DMS 273 treated with DMSO at 0.1 percent for 48 hours (cell line): Measurements from ENCODE around the gene FCRL3.

Experiments
- DNase-seq: peaks from one replicate; lab custom pipeline; 2025; lab: John Stamatoyannopoulos, UW

The FCRL3 gene

DNA sequence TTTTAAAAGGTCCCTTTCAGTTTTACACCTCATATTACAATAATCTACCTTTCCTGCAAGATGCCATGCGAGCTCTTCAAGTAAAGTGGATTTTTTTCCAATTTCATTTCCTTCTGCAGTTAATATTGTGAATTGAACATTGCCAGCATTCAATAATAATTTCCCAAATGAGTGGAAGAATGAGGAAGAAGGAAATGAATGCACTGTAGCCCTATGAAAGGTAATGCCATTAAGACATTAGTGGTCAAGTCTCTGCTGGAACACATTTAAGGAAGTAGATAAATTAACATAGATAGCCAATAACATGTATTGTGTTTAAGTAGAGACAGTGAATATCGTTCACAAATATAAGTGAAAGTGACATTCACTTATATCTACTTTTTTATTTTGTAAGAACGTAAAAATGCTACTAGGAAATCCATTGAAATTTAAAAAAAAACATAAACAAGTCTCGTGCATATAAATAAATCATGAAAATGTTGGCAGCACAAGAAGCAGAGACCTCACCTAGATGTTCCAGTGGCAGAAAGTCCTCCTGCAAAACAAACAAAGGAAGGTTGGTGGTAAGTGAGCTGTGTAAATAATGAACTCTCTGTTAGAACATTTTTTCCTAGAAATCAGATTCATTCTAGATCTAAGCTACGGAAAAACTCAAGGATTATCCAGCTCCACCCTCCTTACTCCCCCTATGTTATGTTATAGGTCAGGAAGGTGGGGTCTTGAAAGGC, 17.7 kb downstream of the FCRL3 start:
- no peak for DNase-seq

DNA sequence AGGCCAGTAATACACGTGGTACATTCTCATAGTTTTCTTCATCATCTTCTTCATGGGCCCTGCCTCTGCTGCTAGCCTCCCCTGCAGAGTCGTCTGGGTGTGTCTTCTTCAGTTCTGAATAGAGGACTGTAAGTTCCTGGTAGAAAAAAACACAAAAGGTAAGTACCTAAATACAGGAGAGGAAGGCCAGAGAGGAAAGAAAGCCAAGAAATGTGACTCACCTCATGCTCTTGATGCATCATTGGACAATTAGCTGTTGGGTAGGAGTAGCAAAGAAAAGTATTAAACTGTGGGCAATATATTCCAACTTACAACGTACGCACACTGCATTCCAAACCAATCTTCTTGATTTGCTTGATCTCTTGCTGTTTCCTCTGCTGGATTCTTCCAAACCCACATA, 21.8 kb downstream of the FCRL3 start:
- no peak for DNase-seq

DNA sequence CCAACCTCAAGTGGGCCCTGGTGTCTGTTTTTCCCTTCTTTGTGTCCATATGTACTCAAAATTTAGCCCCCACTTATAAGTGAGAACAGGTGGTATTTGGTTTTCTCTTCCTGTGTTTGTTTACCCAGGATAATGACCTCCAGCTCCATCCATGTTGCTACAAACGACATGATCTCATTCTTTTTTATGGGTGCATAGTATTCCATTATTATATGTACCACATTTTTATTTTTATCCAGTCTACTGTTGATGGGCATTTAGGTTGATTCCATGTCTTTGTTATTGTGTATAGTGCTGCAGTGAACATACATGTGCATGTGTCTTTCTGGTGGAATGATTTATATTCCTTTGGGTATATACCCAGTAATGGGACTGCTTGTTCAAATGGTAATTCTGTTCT, 27.6 kb downstream of the FCRL3 start:
- DNase-seq: no peak

DNA sequence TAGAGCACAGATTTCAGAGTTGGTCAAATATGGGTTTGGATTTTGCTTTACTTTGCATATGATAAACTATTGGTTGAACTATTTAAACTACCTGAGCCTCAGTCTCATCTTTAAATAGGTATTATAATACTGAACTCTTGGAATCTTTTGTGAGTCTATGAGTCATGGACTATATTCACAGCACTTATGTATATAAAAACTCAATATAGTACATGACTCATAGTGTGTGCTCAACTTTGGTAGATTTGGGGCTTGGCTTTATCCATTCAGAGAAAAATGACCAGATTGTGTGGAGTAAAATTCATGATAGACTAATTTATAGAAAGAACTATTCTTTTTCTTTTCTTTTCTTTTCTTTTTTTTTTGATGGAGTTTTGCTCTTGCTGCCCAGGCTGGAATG, 28.7 kb downstream of the FCRL3 start:
- no peak for DNase-seq

DNA sequence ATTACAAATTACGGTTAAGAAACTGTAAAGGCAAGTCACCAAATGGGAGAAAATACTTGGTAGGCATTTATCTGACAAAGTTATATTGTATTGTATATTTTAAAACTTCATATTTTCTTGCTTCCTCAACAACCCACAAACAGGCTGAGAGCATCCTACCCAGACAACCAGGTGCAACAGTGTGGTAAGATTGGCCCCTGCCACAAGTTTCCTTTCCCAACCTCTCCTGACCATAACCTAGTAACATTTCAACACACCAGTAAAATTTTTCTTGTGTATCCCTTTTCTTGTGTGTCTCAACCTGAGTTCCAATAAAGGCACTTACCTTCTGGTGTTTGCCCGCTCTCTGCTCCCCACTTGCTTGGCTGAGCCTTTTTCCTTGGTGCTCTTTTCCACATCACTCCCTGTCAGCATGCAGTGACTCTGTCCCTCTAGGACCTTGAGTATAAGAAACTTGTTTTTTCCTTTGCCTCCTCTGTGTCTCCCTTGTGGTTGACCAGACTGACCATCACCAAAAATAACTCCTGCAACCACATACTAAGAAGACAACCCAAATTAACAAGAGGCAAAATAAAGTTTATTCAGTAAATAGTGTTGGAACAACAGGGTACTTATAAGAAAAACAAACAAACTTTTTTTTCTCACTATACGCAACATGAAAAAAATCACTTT, 40.9 kb downstream of the FCRL3 start:
- no peak for DNase-seq

DNA sequence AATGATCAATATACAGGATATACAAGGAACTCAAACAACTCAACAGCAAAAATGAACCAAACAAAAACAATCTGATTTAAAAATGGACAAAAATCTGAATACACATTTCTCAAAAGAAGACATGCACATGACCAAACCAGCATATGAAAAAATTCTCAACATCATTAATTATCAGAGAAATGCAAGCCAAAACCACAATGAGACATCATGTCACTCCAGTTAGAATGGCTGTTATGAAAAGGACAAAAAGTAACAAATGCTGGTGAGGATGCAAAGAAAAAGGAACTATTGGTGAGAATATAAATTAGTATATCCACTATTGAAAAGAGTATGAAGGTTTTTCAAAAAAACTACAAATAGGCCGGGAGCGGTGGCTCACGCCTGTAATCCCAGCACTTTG, 42.0 kb downstream of the FCRL3 start:
- no peak for DNase-seq

DNA sequence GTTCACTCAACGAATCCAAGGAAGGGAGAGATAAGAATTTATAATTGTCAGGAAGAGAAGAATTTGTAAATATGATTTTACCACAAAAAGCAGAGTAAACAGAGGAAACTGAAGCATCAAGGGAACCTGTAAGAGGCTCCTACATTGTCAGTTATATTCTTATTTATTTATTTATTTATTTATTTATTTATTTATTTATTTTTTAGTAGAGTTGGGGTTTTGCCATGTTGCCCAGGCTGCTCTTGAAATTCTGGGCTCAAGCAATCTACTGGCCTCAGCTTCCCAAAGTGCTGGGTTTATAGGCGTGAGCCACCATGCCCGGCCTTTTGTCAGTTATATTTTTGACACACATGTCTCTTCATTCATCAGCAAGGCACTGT, 47.1 kb downstream of the FCRL3 start:
- DNase-seq: no peak

DNA sequence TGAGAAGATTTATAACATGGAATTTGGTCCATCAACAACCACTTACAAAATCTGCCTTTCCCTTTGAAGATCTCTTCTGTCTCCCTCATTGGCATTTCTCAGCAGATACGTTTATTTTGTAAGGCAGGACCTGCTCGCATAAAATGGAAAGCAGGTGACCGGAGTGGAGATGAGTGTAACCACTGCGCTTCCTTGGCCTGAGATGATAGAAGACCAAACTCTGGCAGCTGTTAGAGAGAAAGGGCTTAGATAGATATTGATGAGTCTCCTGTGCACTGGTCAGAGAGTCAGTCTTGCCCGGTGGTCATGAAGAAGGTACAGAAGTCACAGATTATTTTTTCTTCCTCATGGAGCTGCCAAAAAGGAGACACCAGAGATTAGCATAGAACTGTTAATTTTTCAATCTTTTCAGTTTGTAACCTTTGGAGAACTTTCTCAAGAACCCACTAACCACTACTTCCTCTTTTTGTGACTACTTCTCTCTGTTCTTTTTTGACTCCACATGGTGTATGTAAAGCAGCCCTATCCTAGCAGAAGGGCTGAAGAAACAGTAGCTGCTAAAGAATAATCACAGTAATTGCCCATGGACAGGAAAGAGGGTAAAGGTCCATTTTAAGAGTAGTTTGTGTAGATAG, 47.6 kb downstream of the FCRL3 start:
- DNase-seq: no peak

DNA sequence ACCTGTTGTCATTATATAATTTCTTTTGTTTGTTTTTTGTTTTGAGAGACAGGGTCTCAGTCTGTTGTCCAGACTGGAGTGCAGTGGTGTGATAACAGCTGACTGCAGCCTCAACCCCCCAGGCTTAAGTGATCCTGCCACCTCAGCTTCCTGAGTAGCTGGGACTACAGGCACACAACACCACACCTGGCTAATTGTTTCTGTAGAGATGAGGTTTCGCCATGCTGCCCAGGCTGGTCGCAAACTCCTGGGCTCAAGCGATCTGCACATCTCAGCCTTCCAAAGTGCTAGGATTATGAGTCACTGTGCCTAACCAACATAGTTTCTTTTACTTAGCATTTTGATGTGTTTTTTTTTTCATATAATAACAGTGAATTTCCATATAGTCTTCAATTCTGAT, 52.3 kb downstream of the FCRL3 start:
- DNase-seq: no peak

DNA sequence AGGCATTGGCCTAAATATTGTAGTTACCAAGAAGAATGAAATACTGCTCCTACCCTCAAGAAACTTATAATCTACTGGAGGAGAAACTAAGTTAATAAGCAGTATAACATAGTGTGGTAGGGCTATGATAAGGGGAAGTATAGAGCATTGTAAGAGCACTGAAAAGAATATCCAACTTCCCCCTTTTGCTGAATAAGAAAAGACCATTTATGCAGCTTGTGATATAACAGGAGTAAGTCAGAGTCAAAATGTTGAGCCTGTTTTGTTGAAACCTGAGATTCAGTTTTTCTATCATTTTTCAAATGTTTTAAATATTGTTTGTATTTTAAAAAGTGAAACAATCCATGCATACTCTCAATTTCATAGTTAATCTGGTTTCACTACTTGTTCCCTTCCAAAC, 54.4 kb downstream of the FCRL3 start:
- DNase-seq: no peak

DNA sequence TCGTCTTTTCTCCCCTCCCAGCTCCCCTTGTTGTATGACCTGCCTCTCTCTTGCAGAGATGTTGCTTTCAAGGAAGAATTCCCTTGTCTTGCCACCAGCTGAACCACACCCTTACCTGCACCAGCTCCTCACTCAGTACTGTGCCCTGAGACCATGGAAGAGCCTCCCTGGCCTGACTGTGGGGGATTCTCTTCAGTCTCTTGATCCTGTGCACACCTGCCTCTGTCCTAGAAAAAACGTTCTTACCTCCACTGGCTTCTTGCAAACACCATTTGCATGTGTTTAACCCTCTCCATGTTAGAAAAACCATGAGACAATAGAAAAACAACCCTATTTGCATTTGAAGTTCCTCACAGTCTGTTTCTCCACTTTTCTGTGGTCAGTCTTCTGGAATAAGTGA, 59.4 kb downstream of the FCRL3 start:
- DNase-seq: no peak

DNA sequence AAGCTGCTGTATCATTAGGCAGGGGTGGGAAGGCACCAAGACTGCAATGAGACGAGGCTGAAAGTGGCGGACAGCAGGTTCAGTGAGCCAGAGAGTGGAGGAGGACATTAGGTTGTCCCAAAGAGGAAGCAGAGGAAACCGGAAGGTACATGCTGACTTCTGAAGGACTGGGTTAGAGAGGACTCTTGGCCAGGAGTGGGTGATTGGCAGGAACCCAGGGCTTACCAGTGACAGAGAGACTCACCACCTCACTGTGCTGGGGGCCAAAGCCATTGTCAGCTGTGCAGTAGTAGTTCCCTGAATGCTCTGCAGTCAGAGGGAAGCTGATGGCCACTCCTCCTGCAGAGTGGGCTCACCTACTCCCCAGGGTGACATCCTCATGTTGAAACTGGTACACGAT, 60.8 kb downstream of the FCRL3 start:
- no peak for DNase-seq

DNA sequence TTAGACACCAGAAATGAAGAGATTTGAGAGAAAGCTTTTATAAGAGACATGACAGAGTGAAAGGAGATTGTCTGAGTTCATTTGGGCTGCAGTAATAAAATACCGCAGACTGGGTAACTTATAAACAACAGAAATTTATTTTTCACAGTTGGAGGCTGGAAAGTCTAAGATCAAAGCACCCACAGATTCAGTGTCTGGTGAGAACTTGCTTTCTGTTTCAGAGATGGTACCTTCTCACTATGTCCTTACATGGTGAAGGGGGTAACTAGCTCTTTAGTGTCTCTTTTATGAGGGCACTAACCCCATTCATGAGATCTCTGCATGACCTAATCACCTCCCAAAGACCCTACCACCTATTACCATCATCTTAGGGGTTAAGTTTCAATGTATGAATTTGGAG, 71.8 kb downstream of the FCRL3 start:
- DNase-seq: no peak
